ENCODE measurements around the gene ITGAL. TPM values are rescaled to one million over a fixed set of nuclear protein-coding genes. Genes with fewer than 3 reads are reported as not detected.
A peak's percentile ranks its signal among the peaks of the same experiment; 100 is the strongest.

ITGAL gene
- total and polyA plus RNA-seq, 4 donors: 14.4 to 48.1 (median 24.0) TPM

DNA sequence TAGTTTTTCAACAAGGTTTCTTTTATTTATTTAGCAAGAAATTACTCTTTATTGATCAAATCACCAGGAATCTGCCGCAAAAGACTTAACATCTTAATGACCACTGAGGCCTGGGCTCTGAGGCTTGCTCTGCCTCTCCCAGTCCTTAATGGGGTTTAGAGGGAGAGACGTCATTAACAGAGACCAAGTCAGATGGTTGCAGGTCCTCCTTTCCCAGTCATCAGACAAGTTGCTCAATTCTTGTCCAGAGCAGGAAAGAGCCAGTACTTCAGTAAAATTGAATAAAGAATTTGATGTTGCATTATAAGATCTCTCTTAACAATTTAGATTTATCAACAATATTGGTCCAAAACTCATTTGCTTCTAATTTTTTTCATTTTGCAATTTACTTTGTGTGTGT, 28.9 kb upstream of the ITGAL start:
- Histone ChIP-seq H3K9ac (ENCODE audit: insufficient read depth in 1 of 2, low read length in 2 of 2) (no peak overlapping the region), H3K4me3 (no peak overlapping the region), H3K27me3 (ENCODE audit: control insufficient read depth in 3 of 3, insufficient read depth in 3 of 3, low read length in 2 of 3) (no peaks in the 10 kb centered on the region), H3K27ac (ENCODE audit: low read depth in 1 of 2, low read length in 1 of 2) (no peak overlapping the region), H3K9me3 (ENCODE audit: control insufficient read depth in 4 of 4, insufficient read depth in 3 of 4, low read length in 3 of 4) (peaks cover 0 to 5% (median 0%) of the 10 kb centered on the region in 4 donors), H3K4me1 (ENCODE audit: control insufficient read depth in 5 of 5, insufficient read depth in 5 of 5, low read length in 5 of 5) (peaks cover 0 to 12% (median 6%) of the 10 kb centered on the region in 5 donors), H3K36me3 (ENCODE audit: control insufficient read depth in 4 of 4, insufficient read depth in 4 of 4, low read length in 4 of 4) (peaks cover 0 to 14% (median 5%) of the 10 kb centered on the region in 4 donors)
- TF ChIP-seq, protein P1, sequence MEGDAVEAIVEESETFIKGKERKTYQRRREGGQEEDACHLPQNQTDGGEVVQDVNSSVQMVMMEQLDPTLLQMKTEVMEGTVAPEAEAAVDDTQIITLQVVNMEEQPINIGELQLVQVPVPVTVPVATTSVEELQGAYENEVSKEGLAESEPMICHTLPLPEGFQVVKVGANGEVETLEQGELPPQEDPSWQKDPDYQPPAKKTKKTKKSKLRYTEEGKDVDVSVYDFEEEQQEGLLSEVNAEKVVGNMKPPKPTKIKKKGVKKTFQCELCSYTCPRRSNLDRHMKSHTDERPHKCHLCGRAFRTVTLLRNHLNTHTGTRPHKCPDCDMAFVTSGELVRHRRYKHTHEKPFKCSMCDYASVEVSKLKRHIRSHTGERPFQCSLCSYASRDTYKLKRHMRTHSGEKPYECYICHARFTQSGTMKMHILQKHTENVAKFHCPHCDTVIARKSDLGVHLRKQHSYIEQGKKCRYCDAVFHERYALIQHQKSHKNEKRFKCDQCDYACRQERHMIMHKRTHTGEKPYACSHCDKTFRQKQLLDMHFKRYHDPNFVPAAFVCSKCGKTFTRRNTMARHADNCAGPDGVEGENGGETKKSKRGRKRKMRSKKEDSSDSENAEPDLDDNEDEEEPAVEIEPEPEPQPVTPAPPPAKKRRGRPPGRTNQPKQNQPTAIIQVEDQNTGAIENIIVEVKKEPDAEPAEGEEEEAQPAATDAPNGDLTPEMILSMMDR (IDR thresholded peaks at IDR 0.05; ENCODE audit: control extremely low read depth, extremely low read depth): no peak
- WGBS, 2 donors: 68 to 82% methylated on average over 2 of the region's 2 CpGs
- no peak for ATAC-seq (ENCODE audit: insufficient read depth, low FRiP score)
- DNase-seq: no peak

DNA sequence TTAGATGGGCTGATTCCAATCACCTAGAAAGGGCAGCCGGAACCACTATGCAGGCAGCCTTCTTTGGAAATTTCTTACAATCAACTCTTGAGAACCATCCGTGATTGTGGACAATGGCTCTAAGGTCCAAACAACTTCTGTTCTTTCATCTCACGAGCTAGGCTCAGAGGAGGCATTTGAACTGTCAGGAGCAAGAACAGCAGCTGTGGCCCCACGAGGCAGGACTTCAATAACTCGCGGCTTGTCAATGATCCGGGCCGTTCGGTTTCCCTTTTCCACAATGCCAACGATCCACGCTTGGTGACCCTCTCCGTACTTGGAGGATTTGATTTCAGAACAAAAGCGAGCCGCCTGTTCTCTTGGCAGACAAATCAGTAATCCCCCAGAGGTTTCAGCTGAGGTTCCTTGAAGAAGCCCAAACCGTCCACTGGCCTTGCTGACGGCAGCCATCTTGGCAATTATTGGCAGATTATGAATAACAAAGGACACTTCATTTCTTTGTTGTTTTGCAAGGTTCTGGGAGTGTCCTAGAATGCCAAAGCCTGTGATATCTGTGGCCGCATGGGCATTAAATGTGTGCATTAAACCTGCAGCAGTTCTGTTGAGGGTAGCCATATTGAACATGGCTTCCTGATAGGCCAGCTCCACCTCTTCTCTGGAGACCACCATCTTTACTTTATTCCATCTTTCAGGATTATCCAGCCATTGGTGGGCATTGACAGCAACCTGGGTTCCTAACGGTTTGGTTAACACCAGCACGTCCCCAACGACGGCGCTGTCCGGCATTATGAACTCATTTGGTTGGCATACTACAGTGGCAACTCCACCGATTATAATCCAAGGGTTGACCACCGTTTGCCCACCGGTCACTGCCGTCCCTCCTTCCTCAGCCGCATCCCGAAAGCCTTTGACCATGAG, 28.1 kb upstream of the ITGAL start:
- peak overlapping the region; percentile 73 to 94 for H3K27ac ChIP-seq (ENCODE audit: low read depth in 1 of 2, low read length in 1 of 2)
- no peak for ATAC-seq (ENCODE audit: insufficient read depth, low FRiP score)
- peak overlapping the region; percentile 51 to 84 for H3K9ac ChIP-seq (ENCODE audit: insufficient read depth in 1 of 2, low read length in 2 of 2)
- no peak for DNase-seq
- WGBS, 2 donors: 94 to 95% methylated on average over 29 of the region's 29 CpGs
- TF ChIP-seq, protein P1 (IDR thresholded peaks at IDR 0.05; ENCODE audit: control extremely low read depth, extremely low read depth): no peak
- H3K4me3 ChIP-seq: peak overlapping the region; percentile 73
- no peaks in the 10 kb centered on the region for H3K27me3 ChIP-seq (ENCODE audit: control insufficient read depth in 3 of 3, insufficient read depth in 3 of 3, low read length in 2 of 3)
- peaks cover 0 to 5% (median 0%) of the 10 kb centered on the region in 4 donors for H3K9me3 ChIP-seq (ENCODE audit: control insufficient read depth in 4 of 4, insufficient read depth in 3 of 4, low read length in 3 of 4)
- H3K36me3 ChIP-seq (ENCODE audit: control insufficient read depth in 4 of 4, insufficient read depth in 4 of 4, low read length in 4 of 4): peaks cover 0 to 14% (median 5%) of the 10 kb centered on the region in 4 donors
- H3K4me1 ChIP-seq (ENCODE audit: control insufficient read depth in 5 of 5, insufficient read depth in 5 of 5, low read length in 5 of 5): peaks cover 0 to 12% (median 6%) of the 10 kb centered on the region in 5 donors

DNA sequence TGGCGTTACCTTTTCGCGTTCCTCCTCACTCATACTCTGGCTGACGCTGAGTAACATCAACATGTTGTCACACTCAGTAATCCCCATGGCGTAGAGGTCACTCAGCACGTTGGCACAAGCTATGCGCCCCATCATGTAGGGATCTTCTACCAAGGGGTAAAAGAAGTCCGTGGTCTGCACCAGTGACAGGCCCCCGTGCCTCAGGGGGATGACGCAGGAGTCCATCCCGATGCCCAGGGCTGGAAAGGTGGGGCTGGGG, 27.5 kb upstream of the ITGAL start:
- TF ChIP-seq, protein P1 (IDR thresholded peaks at IDR 0.05; ENCODE audit: control extremely low read depth, extremely low read depth): no peak
- peaks cover 0 to 12% (median 6%) of the 10 kb centered on the region in 5 donors for H3K4me1 ChIP-seq (ENCODE audit: control insufficient read depth in 5 of 5, insufficient read depth in 5 of 5, low read length in 5 of 5)
- no peak for DNase-seq
- peaks cover 0 to 14% (median 5%) of the 10 kb centered on the region in 4 donors for H3K36me3 ChIP-seq (ENCODE audit: control insufficient read depth in 4 of 4, insufficient read depth in 4 of 4, low read length in 4 of 4)
- H3K9ac ChIP-seq (ENCODE audit: insufficient read depth in 1 of 2, low read length in 2 of 2): peak overlapping the region; percentile 51 to 84
- peak overlapping the region; percentile 73 for H3K4me3 ChIP-seq
- H3K9me3 ChIP-seq (ENCODE audit: control insufficient read depth in 4 of 4, insufficient read depth in 3 of 4, low read length in 3 of 4): peaks cover 0 to 5% (median 0%) of the 10 kb centered on the region in 4 donors
- ATAC-seq (ENCODE audit: insufficient read depth, low FRiP score): no peak
- H3K27me3 ChIP-seq (ENCODE audit: control insufficient read depth in 3 of 3, insufficient read depth in 3 of 3, low read length in 2 of 3): no peaks in the 10 kb centered on the region
- WGBS, 2 donors: 27 to 33% methylated on average over 11 of the region's 11 CpGs
- peak overlapping the region; percentile 73 to 94 for H3K27ac ChIP-seq (ENCODE audit: low read depth in 1 of 2, low read length in 1 of 2)

All from lung (tissue), 12 donors.